Nephron (organoid): Measurements from ENCODE around the gene RAB3GAP1.

Experiments
- H3K27ac Mint-ChIP-seq, 3 experiments: 2 replicates each; pipeline ENCODE4 v1.8.0; 2020; ENCODE audit warnings: mixed read lengths in 3 of 3, mild to moderate bottlenecking in 2 of 3, moderate library complexity in 1 of 3
- H3K27me3 Mint-ChIP-seq: 2 replicates; pipeline ENCODE4 v1.8.0; 2021; ENCODE audit warnings: low read depth, mild to moderate bottlenecking, moderate library complexity, mixed read lengths
- H3K36me3 Mint-ChIP-seq: 2 replicates; pipeline ENCODE4 v1.8.0; 2020; ENCODE audit warnings: low read depth, mixed read lengths
- H3K4me1 Mint-ChIP-seq: 2 replicates; pipeline ENCODE4 v1.8.0; 2020; ENCODE audit warnings: mixed read lengths
- H3K4me3 Mint-ChIP-seq, 3 experiments: 2 replicates each; pipeline ENCODE4 v1.8.0; 2020; ENCODE audit warnings: mild to moderate bottlenecking in 3 of 3, mixed read lengths in 3 of 3, moderate library complexity in 2 of 3
- H3K9me3 Mint-ChIP-seq: 2 replicates; pipeline ENCODE4 v1.8.0; 2020; ENCODE audit warnings: mixed read lengths
- CTCF ChIP-seq, 3 experiments: fragments of 200-600 bp; sonication (generic); IDR thresholded peaks; one replicate each; pipeline ENCODE4 v1.5.0; 2021; ENCODE audit warnings: antibody characterized with exemption in 3 of 3; ENCODE audit not compliant: unreplicated experiment in 3 of 3

The RAB3GAP1 gene

DNA sequence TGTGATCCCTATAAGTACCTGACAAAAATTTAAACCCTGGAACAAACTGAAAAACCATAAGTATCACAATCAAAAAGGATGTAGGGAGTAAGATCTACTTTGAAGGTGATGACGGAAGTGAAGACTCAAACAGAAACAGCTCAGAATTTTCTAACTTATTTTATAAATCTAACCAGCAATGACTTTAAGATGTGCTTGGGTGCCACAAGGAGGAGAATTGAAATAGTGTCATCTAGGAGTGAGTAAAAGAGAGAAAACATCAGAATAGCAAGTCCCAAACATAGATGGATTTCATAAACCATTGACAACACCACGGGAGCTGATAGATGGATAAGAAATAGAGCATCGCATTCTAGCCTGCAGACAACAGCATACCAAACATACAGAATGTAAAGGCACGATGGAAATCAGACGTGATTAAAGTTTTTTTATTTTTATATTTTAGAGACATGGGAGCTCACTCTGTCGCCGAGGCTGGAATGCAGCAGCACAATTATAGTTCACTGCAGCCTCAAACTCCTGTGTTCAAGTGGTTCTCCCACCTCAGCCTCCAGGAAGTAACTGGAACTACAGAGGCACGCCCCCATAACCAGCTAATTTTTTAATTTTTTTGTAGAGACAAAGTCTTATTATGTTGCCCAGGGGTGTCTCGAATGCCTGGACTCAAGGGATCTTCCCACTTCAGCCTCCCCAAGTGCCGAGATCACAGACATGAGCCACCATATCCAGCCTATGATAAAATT lies 41.7 kb upstream of the RAB3GAP1 start:
- H3K4me1 Mint-ChIP-seq: no peaks in the 10 kb centered on the region
- no peaks in the 10 kb centered on the region for H3K9me3 Mint-ChIP-seq
- H3K27ac Mint-ChIP-seq: no peak overlapping the region
- no peak overlapping the region for H3K4me3 Mint-ChIP-seq
- no peak for TF ChIP-seq CTCF (IDR thresholded peaks at IDR 0.05; ENCODE audit: unreplicated experiment in 3 of 3)
- no peaks in the 10 kb centered on the region for H3K36me3 Mint-ChIP-seq
- peaks cover 13% of the 10 kb centered on the region for H3K27me3 Mint-ChIP-seq

DNA sequence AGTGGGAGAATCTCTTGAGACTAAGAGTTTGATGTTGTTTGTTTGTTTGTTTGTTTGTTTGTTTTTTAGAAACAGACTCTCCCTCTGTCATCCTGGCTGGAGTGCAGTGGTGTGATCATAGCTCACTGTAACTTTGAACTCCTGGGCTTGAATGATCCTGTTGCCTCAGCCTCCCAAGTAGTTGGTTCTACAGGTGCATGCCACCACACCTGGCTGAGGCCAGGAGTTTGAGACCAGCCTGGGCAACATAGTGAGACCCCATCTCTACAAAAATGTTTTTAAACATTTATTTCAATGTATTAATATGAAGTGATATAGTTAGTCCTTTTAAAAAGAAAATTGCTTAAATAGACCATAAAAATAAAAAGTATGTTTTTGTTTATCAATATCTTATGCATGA lies 40.5 kb upstream of the RAB3GAP1 start:
- no peak overlapping the region for H3K4me3 Mint-ChIP-seq
- no peak for TF ChIP-seq CTCF (IDR thresholded peaks at IDR 0.05; ENCODE audit: unreplicated experiment in 3 of 3)
- no peaks in the 10 kb centered on the region for H3K9me3 Mint-ChIP-seq
- H3K4me1 Mint-ChIP-seq: no peaks in the 10 kb centered on the region
- H3K27ac Mint-ChIP-seq: no peak overlapping the region
- H3K27me3 Mint-ChIP-seq: peaks cover 8% of the 10 kb centered on the region
- no peaks in the 10 kb centered on the region for H3K36me3 Mint-ChIP-seq

- Mint-ChIP-seq H3K36me3 (no peaks in the 10 kb centered on the region), H3K4me1 (no peaks in the 10 kb centered on the region), H3K9me3 (no peaks in the 10 kb centered on the region), H3K27ac (no peak overlapping the region), H3K4me3 (no peak overlapping the region), H3K27me3 (no peaks in the 10 kb centered on the region)
- no peak for TF ChIP-seq CTCF (IDR thresholded peaks at IDR 0.05; ENCODE audit: unreplicated experiment in 3 of 3)
These were observed 30.5 kb upstream of the RAB3GAP1 start for GRCh38 chr2:135021618-135022017.

DNA sequence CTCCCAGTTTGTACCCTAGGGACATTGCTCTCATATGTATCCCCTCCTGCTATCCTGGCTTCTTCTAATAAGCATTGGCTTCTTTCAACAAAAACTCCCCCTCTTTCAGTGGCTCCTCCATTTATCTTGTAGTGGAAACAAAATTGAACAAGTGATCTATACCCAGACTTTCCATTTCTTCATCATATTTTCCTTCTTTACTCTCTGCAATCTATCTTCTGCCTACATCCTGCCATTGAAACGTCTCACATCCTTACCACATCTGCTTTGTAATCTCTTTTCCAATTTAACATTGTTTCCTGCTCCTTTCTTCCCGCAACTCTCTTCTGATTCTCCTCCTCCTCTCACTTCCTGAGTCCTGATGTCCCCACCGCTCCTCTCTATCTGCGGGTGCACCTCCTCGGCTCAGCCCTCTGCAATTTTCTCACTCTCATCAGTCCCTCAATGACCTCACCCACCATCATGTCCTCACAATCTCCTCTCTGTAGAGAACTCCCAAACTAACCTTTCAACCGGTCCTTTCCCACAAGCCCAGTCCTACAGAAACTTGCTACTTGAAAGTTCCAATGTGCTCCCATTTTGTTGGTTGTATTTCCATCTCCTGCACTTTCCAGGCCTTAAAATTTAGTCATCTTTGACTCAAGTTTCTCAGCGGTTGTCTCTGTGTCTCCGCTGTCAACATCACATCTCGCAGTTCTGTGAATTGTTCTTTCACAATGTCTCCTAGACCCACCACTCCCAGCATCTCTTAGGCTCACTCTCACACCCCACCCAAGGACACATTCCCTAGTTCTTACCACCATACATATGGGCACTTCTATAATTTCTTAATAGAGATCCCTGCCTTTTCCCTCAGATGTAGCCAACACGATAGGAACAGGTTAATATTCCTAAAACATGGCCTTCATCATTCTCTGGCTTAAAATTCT lies 28.9 kb upstream of the RAB3GAP1 start:
- H3K27ac Mint-ChIP-seq: no peak overlapping the region
- no peaks in the 10 kb centered on the region for H3K36me3 Mint-ChIP-seq
- no peak overlapping the region for H3K4me3 Mint-ChIP-seq
- no peak for TF ChIP-seq CTCF (IDR thresholded peaks at IDR 0.05; ENCODE audit: unreplicated experiment in 3 of 3)
- no peaks in the 10 kb centered on the region for H3K27me3 Mint-ChIP-seq
- no peaks in the 10 kb centered on the region for H3K4me1 Mint-ChIP-seq
- no peaks in the 10 kb centered on the region for H3K9me3 Mint-ChIP-seq

DNA sequence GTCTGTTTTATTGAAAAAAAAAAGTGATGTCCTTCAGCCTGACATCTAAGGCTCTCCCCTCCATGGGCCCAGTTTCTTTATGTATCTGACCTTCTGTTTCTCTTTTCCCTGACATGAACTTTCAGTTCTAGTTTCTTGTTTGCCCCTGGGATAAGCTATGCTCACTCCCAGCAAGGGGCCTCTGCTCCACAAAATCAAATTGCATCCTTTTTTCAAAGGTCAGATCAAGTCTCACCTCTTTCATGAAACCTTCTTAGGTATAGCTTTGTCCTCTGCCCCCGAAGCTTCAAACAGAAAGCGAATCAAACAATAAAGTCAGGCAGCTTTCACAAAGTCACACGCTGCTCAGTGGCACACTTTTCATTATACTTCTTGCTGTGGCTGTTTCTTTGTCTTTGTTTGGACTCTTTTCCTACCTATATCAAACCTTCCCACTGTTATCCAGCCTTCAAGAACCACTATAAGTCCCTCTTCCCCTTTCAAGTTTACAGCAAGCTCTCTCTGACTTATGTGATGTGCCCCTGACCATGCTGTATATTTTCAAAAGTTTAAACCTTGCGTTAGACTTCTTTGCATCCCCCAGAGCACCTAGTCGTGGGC lies 28.1 kb upstream of the RAB3GAP1 start:
- Mint-ChIP-seq H3K4me1 (no peaks in the 10 kb centered on the region), H3K36me3 (no peaks in the 10 kb centered on the region), H3K27ac (no peak overlapping the region), H3K27me3 (no peaks in the 10 kb centered on the region), H3K4me3 (no peak overlapping the region), H3K9me3 (no peaks in the 10 kb centered on the region)
- no peak for TF ChIP-seq CTCF (IDR thresholded peaks at IDR 0.05; ENCODE audit: unreplicated experiment in 3 of 3)
